Measurements from ENCODE around the gene CEP57L1.

- TF ChIP-seq CTCF (IDR thresholded peaks at IDR 0.05; ENCODE audit: low read length) (no peak), EZH2 (optimal IDR thresholded peaks at IDR 0.05; ENCODE audit: low read depth, low read length) (no peak), EZH2phosphoT487 (IDR thresholded peaks at IDR 0.05; ENCODE audit: low read length) (no peak)
Observed at GRCh38 chr6:109088995-109089394, 6.3 kb upstream of the CEP57L1 start.
